Activated CD4-positive, alpha-beta memory T cell treated with anti-CD3 and anti-CD28 coated beads, Interleukin-2, amount 10 ng/mL, durations not matched to agents 7 days and 5 days (primary cell): ENCODE results near the gene ZBED4. TPM values are rescaled to one million over a fixed set of nuclear protein-coding genes. Genes with fewer than 3 reads are reported as not detected.

Source experiments
- CTCF ChIA-PET: fragments of 350-600 bp; sonication (Branson Sonifier 250); formaldehyde crosslinking; loops from one replicate; lab custom pipeline; 2021; ENCODE audit warnings: antibody characterized with exemption, inconsistent platforms; lab: Charles Lee
- POLR2A ChIA-PET: fragments of 350-600 bp; sonication (Branson Sonifier 250); formaldehyde crosslinking; loops from one replicate; lab custom pipeline; 2021; ENCODE audit warnings: antibody characterized with exemption; lab: Charles Lee
- DNase-seq: peaks from one replicate; pipeline ENCODE4 v3.0.0-alpha.2; 2020
- H3K27ac Mint-ChIP-seq: one replicate; pipeline ENCODE4 v1.8.0; 2021; ENCODE audit warnings: mild to moderate bottlenecking, mixed read lengths
- H3K27me3 Mint-ChIP-seq: one replicate; pipeline ENCODE4 v1.8.0; 2021; ENCODE audit warnings: mixed read lengths
- H3K36me3 Mint-ChIP-seq: one replicate; pipeline ENCODE4 v1.8.0; 2021; ENCODE audit warnings: low read depth, mixed read lengths
- H3K4me1 Mint-ChIP-seq: one replicate; pipeline ENCODE4 v1.8.0; 2021; ENCODE audit warnings: mixed read lengths
- H3K4me3 Mint-ChIP-seq: one replicate; pipeline ENCODE4 v1.8.0; 2021; ENCODE audit warnings: mild to moderate bottlenecking, mixed read lengths
- H3K9me3 Mint-ChIP-seq: one replicate; pipeline ENCODE4 v1.8.0; 2021; ENCODE audit warnings: mixed read lengths
- total RNA-seq, 2 experiments: library from RNA; stranded (reverse); gene quantifications; one replicate each; pipeline ENCODE4 v1.2.3, GENCODE V29; 2021

ZBED4 gene, protein sequence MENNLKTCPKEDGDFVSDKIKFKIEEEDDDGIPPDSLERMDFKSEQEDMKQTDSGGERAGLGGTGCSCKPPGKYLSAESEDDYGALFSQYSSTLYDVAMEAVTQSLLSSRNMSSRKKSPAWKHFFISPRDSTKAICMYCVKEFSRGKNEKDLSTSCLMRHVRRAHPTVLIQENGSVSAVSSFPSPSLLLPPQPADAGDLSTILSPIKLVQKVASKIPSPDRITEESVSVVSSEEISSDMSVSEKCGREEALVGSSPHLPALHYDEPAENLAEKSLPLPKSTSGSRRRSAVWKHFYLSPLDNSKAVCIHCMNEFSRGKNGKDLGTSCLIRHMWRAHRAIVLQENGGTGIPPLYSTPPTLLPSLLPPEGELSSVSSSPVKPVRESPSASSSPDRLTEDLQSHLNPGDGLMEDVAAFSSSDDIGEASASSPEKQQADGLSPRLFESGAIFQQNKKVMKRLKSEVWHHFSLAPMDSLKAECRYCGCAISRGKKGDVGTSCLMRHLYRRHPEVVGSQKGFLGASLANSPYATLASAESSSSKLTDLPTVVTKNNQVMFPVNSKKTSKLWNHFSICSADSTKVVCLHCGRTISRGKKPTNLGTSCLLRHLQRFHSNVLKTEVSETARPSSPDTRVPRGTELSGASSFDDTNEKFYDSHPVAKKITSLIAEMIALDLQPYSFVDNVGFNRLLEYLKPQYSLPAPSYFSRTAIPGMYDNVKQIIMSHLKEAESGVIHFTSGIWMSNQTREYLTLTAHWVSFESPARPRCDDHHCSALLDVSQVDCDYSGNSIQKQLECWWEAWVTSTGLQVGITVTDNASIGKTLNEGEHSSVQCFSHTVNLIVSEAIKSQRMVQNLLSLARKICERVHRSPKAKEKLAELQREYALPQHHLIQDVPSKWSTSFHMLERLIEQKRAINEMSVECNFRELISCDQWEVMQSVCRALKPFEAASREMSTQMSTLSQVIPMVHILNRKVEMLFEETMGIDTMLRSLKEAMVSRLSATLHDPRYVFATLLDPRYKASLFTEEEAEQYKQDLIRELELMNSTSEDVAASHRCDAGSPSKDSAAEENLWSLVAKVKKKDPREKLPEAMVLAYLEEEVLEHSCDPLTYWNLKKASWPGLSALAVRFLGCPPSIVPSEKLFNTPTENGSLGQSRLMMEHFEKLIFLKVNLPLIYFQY
- total RNA-seq = 10 to 100 TPM; 20.6 to 21.8 TPM

DNA sequence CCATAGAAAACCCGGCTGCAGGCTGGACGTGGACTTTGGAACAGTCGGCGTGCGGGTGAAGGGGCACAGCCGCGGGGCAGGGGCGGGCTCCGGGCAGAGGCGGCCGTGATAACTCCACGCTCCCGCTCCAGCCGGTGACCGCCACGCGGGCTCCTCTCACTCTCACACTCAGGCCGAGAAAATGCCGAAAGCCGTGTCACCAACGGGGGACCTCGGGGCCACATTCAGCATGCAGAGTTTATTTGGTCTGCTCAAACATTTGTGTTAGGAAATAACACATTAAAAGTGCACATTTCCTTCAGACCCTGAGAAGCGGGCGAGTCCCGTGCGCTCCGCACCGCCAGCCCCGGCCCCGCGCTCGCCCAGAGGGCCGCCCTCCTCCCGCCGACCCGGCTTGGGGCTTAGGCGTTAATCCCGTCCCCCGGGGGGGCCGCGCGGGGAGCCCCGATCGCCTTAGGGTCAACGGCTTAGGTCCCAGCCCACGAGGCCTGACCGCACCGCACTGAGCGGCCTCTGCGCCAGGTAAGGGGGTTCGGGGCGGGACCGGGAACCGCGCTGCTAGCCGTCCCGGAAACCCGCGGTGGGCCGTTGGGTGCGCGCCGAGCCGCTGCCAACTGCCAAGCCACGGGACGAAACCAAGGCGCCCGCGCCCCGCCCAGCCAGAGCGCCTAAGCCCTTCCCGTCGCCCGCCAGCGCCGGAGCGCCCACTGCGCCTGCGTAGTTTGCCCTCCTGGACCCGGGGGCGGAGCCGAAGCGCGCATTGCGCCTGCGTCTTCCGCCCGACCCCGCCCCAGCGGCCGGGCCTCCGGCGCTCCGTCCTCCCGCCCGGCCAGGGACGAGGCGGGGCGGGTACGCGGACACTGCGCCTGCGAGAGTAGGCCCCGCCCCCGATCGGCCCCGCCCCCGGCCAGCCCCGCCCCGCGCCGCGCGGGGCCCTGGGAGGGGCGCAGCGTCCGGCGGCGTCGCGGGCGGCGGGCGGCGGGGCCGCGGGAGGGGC lies at the start of gene ZBED4:
Gene ZBED4, plus strand, starts transcription at position 947 of the 997 bp plus-strand sequence. CDS start 29,819 bp downstream, outside the sequence.
- no peaks in the 10 kb centered on the region for H3K9me3 Mint-ChIP-seq
- peak; percentile 99 for DNase-seq
- peaks cover 53% of the 10 kb centered on the region for H3K4me1 Mint-ChIP-seq
- peak within 1 kb of the TSS; percentile 95 for H3K4me3 Mint-ChIP-seq
- peaks cover 17% of the 10 kb centered on the region for H3K36me3 Mint-ChIP-seq
- ChIA-PET CTCF (interaction anchor here (1.0 to 1.1 kb wide), 2 partner anchors 11 to 15 kb away, joined by 3 to 7 read pairs; no protein-coding TSS in a partner anchor), POLR2A (interaction anchor here (1.5 to 5.1 kb wide), 7 partner anchors 13 to 27 kb away, joined by 3 to 38 read pairs (median 10); no protein-coding TSS in a partner anchor)
- peaks cover 1% of the 10 kb centered on the region for H3K27me3 Mint-ChIP-seq
- H3K27ac Mint-ChIP-seq = peak within 1 kb of the TSS; percentile 89

DNA sequence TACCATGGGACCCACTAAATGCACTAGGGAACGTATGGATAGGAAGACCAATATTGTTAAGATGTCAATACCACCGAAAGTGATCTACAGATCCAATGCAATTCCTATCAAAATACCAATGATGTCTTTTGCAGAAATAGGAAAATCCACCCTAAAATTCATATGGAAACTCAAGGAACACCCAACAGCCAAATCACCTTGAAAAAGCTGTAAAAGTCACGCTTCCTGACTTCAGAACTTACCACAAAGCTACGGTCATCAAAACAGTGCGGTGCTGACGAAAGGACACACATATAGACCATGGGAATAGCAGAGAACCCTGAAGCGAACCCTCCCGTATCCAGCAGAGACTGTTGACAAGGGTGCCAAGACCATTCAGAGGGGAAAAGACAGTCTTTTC lies 46.5 kb upstream of the ZBED4 start:
- no peak for DNase-seq
- Mint-ChIP-seq H3K27ac (peak overlapping the region; percentile 78), H3K4me1 (peaks cover 69% of the 10 kb centered on the region), H3K27me3 (no peaks in the 10 kb centered on the region), H3K9me3 (no peaks in the 10 kb centered on the region), H3K36me3 (peaks cover 60% of the 10 kb centered on the region), H3K4me3 (no peak overlapping the region)
- ChIA-PET CTCF (no interaction called here), POLR2A (no interaction called here)

DNA sequence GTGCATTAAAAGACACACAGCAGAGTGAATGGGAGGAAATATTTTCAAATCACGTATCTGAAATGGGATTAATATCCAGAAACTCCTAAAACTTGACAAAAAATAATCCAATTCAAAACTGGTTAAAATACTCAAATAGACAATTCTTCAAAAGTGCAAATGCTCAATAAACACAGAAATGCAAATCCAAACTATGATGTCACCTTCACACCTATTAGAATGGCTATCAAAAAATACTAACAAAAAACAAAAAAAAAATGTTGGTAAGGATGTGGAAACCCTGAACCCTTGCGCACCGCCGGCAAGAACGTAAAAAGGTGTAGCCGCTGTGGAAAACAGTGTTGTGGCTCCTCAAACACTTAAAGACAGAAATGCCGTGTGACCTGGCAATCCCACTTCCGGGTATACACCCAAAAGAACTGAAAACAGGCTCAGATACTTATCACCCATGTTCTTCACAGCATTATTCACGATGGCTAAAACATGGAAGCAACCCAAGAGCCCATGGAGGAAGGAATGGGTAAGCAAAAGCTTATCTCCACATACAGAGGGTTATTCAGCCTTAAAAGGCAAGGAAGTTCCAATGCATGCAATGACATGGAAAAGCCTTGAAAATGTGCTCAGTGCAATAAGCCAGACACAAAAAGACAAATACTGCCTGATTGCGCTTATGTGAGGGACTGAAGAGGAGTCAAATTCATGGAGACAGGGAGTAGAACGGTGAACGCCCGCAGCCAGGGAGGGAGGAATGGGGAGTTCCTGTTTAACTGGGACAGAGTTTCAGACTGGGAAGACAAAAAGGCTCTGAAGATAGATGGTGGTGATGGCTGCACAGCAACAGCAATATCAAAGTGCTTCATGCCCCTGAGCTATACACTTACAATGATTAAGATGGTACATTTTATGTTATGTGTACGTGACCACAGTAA lies 45.6 kb upstream of the ZBED4 start:
- POLR2A ChIA-PET = interaction anchor here (1.5 kb wide), 2 partner anchors 18 to 49 kb away, joined by 3 to 6 read pairs; no protein-coding TSS in a partner anchor
- no peaks in the 10 kb centered on the region for H3K27me3 Mint-ChIP-seq
- peaks cover 73% of the 10 kb centered on the region for H3K4me1 Mint-ChIP-seq
- H3K36me3 Mint-ChIP-seq = peaks cover 55% of the 10 kb centered on the region
- peak overlapping the region; percentile 78 for H3K27ac Mint-ChIP-seq
- CTCF ChIA-PET = interaction anchor here (1.5 to 2.1 kb wide), 2 partner anchors 41 to 222 kb away, joined by 3 to 6 read pairs; no protein-coding TSS in a partner anchor
- DNase-seq = peak; percentile 76
- no peaks in the 10 kb centered on the region for H3K9me3 Mint-ChIP-seq
- peak overlapping the region; percentile 0 for H3K4me3 Mint-ChIP-seq

DNA sequence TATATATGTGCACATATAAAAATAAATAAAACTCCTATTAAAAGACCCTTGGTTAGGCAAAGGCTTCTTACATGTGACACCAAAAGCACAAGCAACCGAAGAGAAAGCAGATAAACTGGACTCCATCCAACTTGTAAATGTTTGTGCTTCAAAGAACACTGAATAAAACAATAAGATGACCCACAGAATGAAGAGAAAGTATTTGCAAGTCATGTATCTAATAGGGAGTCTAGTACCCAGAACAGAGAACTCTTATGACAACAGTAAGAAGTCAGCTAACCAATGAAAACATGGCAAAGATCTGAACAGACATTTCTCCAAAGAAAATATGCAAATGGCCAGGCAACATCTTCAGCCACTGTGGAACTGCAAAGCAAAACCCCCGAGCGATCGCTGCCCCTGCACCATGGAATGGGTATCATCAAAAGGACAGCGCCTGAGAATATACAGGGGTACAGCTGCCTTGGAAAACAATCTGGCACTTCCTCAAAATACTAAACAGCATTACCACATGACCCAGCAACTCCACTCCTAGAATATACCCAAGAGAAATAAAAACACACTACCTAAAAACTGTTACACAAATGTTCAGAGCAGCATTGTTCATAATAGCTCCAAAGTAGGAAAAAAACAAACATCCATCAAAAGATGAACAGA lies 43.2 kb upstream of the ZBED4 start:
- H3K36me3 Mint-ChIP-seq = peaks cover 54% of the 10 kb centered on the region
- ChIA-PET CTCF (interaction anchor here (1.3 to 2.1 kb wide), 2 partner anchors 10 to 43 kb away, joined by 3 to 6 read pairs; no protein-coding TSS in a partner anchor), POLR2A (interaction anchor here (1.0 kb wide), 2 partner anchors 11 to 16 kb away, joined by 3 to 4 read pairs; no protein-coding TSS in a partner anchor)
- DNase-seq = no peak
- H3K4me3 Mint-ChIP-seq = no peak overlapping the region
- no peaks in the 10 kb centered on the region for H3K27me3 Mint-ChIP-seq
- peaks cover 75% of the 10 kb centered on the region for H3K4me1 Mint-ChIP-seq
- no peaks in the 10 kb centered on the region for H3K9me3 Mint-ChIP-seq
- H3K27ac Mint-ChIP-seq = peak overlapping the region; percentile 58

DNA sequence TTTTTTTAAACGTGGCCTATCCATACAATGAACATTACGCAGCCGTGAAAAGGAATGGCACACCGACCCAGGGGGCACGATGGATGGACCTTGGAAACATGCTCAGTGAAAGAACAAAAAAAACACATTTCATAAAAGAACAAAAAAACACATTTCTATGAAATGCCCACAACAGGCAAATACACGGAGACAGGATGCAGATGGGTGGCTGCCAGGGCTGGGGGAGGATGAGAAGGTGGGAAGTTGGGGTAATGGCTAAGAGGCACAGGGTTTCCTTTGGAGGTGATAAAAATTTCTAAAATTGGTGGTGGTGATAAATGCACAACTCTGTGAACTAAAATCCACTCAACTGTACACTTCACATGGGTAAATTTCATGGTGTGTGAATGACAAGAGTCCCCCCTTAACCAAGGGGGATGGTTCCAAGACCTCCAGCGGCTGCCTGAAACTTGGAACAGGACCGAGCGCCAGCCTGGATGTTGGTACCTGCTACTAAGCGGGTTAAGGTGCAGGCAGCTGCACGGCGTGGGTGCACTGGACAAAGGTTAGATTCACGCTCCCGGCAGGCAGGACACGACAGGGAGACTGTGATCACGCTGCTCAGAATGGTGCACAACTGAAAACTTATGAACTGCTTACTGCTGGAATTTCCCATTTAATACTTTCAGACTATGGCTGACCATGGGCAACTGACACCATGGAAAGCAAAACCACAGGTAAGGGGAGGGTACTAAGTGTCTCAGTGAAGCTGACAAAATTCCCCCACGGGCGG lies 42.4 kb upstream of the ZBED4 start:
- Mint-ChIP-seq H3K4me1 (peaks cover 79% of the 10 kb centered on the region), H3K36me3 (peaks cover 59% of the 10 kb centered on the region), H3K4me3 (no peak overlapping the region), H3K27ac (peak overlapping the region; percentile 58), H3K9me3 (no peaks in the 10 kb centered on the region), H3K27me3 (no peaks in the 10 kb centered on the region)
- CTCF ChIA-PET = interaction anchor here (1.0 to 1.3 kb wide), 2 partner anchors 9 kb away, joined by 3 read pairs; no protein-coding TSS in a partner anchor
- DNase-seq = no peak
- POLR2A ChIA-PET = interaction anchor here (2.2 kb wide), 1 partner anchor 15 kb away, joined by 8 read pairs; no protein-coding TSS in a partner anchor

DNA sequence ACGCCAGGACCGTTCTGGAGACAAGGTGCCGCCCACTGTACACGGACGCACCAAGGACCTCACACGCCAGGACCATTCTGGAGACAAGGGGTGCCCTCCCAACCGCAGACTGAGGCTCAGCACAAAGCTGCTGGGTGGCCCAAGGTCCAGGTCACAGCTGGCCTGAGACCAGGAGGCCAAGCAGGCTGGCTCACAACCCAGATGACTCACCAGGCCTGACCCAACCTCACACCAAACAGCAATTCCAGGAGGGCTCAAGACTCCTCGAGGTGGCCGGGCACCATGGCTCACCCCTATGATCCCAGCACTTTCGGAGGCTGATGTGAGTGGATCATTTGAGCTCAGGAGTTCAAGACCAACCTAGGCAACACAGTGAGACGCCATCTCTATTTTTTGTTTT lies 40.8 kb upstream of the ZBED4 start:
- no peak overlapping the region for H3K4me3 Mint-ChIP-seq
- H3K27ac Mint-ChIP-seq = no peak overlapping the region
- no peak for DNase-seq
- CTCF ChIA-PET = no interaction called here
- POLR2A ChIA-PET = interaction anchor here (0.7 to 2.2 kb wide), 2 partner anchors 13 to 16 kb away, joined by 3 to 8 read pairs; no protein-coding TSS in a partner anchor
- H3K27me3 Mint-ChIP-seq = no peaks in the 10 kb centered on the region
- peaks cover 66% of the 10 kb centered on the region for H3K36me3 Mint-ChIP-seq
- H3K4me1 Mint-ChIP-seq = peaks cover 80% of the 10 kb centered on the region
- H3K9me3 Mint-ChIP-seq = no peaks in the 10 kb centered on the region

DNA sequence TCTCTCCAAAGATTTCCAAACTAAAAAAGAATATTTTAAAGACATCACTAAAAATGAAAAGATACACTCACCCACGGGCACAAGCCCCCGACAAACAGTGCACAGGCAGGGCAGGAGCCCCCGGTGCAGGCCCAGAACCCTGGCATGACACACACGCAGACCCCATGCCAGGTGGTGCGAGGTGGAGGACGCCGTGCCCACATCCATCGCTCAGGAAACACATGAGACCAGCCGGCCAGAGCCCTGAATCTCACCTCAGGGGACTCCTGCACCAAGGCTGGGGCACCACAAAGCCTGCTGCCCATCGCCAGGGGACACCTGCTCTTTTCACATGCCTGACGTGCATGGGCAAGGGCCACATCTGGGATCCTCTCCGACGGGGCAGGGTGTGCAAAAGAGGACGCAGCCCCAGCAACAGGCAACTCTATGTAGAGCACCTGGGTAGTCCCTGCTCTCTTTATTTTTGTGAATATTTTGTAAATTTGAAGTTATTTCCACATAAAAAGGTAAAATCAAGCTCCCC lies 39.4 kb upstream of the ZBED4 start:
- H3K9me3 Mint-ChIP-seq = no peaks in the 10 kb centered on the region
- H3K4me3 Mint-ChIP-seq = no peak overlapping the region
- CTCF ChIA-PET = no interaction called here
- no peak for DNase-seq
- no peak overlapping the region for H3K27ac Mint-ChIP-seq
- POLR2A ChIA-PET = interaction anchor here (0.8 to 1.5 kb wide), 2 partner anchors 15 to 67 kb away, joined by 3 to 5 read pairs; no protein-coding TSS in a partner anchor
- H3K27me3 Mint-ChIP-seq = no peaks in the 10 kb centered on the region
- peaks cover 68% of the 10 kb centered on the region for H3K36me3 Mint-ChIP-seq
- peaks cover 73% of the 10 kb centered on the region for H3K4me1 Mint-ChIP-seq

DNA sequence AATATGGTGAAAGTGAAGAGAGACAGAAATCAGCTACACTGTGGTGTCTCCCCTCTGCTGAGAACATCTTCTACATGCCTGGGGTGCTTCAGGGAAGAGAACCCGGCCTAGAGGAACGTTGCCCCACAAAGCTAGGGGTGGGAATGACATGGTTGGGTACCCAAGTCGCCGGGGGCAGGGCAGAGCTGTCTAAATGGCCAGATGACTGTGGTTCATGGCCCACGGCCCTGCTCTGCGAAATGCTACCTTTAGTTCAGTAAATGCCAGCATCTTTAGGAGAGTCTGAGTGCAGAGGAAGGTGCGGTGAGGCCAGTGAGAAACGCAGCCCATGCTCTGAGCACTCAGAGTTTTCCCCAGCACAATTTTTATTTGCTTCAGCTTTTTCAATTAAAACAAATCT lies 38.8 kb upstream of the ZBED4 start:
- peak overlapping the region; percentile 6 for H3K27ac Mint-ChIP-seq
- POLR2A ChIA-PET = interaction anchor here (1.3 to 2.1 kb wide), 4 partner anchors 12 to 66 kb away, joined by 4 to 8 read pairs (median 5); no protein-coding TSS in a partner anchor
- CTCF ChIA-PET = no interaction called here

DNA sequence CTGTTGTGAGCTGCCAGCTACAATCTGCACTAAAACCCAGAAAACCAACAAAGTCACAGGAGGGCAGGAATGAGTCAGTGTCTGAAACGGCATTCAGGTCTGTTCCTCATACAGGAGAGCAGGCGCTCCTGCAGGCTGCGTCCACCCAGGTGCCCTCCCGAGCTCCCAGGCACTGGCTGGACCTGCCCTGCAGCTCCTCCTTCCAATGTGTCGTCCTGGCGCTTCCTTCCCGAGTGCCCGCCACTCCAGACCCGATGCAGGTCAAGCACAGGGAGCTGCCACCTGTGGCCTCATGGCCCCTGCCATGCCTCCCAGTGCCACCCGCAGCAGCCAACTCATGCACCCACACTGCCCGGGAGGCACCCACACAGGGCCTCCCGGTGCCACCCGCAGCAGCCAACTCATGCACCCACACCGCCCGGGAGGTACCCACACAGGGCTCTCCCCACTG lies 38.0 kb upstream of the ZBED4 start:
- ChIA-PET POLR2A (interaction anchor here (1.3 to 2.1 kb wide), 4 partner anchors 11 to 65 kb away, joined by 4 to 8 read pairs (median 5); no protein-coding TSS in a partner anchor), CTCF (no interaction called here)
- no peaks in the 10 kb centered on the region for H3K9me3 Mint-ChIP-seq
- H3K36me3 Mint-ChIP-seq = peaks cover 65% of the 10 kb centered on the region
- peak overlapping the region; percentile 67 for H3K27ac Mint-ChIP-seq
- no peaks in the 10 kb centered on the region for H3K27me3 Mint-ChIP-seq
- DNase-seq = peak; percentile 36
- H3K4me1 Mint-ChIP-seq = peaks cover 67% of the 10 kb centered on the region
- no peak overlapping the region for H3K4me3 Mint-ChIP-seq

More for the DNA sequence above, 38.8 kb upstream of the ZBED4 start:
- H3K4me1 Mint-ChIP-seq = peaks cover 69% of the 10 kb centered on the region
- H3K27me3 Mint-ChIP-seq = no peaks in the 10 kb centered on the region
- no peaks in the 10 kb centered on the region for H3K9me3 Mint-ChIP-seq
- peaks cover 64% of the 10 kb centered on the region for H3K36me3 Mint-ChIP-seq
- H3K4me3 Mint-ChIP-seq = no peak overlapping the region
- DNase-seq = no peak
